ENCODE results near the gene CMTM4.

The CMTM4 gene

GRCh38 chr16:66735891-66736290, 39.3 kb upstream of the CMTM4 start:
- H3K27ac ChIP-seq, result no peak overlapping the region
- TF ChIP-seq CTCF (conservative IDR thresholded peaks at IDR 0.05) (no peak), ZFX (IDR thresholded peaks at IDR 0.05) (no peak)

- TF ChIP-seq CTCF (conservative IDR thresholded peaks at IDR 0.05) (no peak), ZFX (IDR thresholded peaks at IDR 0.05) (no peak)
Observed at GRCh38 chr16:66731101-66731500, 34.6 kb upstream of the CMTM4 start.

GRCh38 chr16:66728804-66729203, 32.3 kb upstream of the CMTM4 start:
- H3K27ac ChIP-seq, result no peak overlapping the region

More at GRCh38 chr16:66731101-66731500, 34.6 kb upstream of the CMTM4 start:
- H3K27ac ChIP-seq, result no peak overlapping the region

GRCh38 chr16:66728117-66728787, 31.7 kb upstream of the CMTM4 start:
- peak; percentile 82 for TF ChIP-seq CTCF (conservative IDR thresholded peaks at IDR 0.05)
- no peak for TF ChIP-seq ZFX (IDR thresholded peaks at IDR 0.05)
- H3K27ac ChIP-seq, result no peak overlapping the region

More at GRCh38 chr16:66728804-66729203, 32.3 kb upstream of the CMTM4 start:
- no peak for TF ChIP-seq ZFX (IDR thresholded peaks at IDR 0.05)
- no peak for TF ChIP-seq CTCF (conservative IDR thresholded peaks at IDR 0.05)

GRCh38 chr16:66720766-66721165, 24.2 kb upstream of the CMTM4 start:
- TF ChIP-seq CTCF (conservative IDR thresholded peaks at IDR 0.05), result no peak
- no peak for TF ChIP-seq ZFX (IDR thresholded peaks at IDR 0.05)
- H3K27ac ChIP-seq, result no peak overlapping the region

GRCh38 chr16:66719246-66719645, 22.7 kb upstream of the CMTM4 start:
- no peak for TF ChIP-seq ZFX (IDR thresholded peaks at IDR 0.05)
- no peak for TF ChIP-seq CTCF (conservative IDR thresholded peaks at IDR 0.05)
- no peak overlapping the region for H3K27ac ChIP-seq

- no peak overlapping the region for H3K27ac ChIP-seq
- no peak for TF ChIP-seq ZFX (IDR thresholded peaks at IDR 0.05)
- TF ChIP-seq CTCF (conservative IDR thresholded peaks at IDR 0.05), result no peak
Observed at GRCh38 chr16:66717776-66718175, 21.2 kb upstream of the CMTM4 start.
